GM12872 (cell line): ENCODE results near the gene POLR3B.

Experiments used
- CTCF ChIP-seq: IDR thresholded peaks from 3 replicates; pipeline ENCODE4 v1.5.1; 2011; ENCODE audit warnings: low read depth, mild to moderate bottlenecking, low read length, moderate library complexity; ENCODE audit not compliant: insufficient read depth

POLR3B gene

GRCh38 chr12:106455111-106455510 is 97.6 kb downstream of the POLR3B start:
- no peak for TF ChIP-seq CTCF

- TF ChIP-seq CTCF = no peak
Observed at GRCh38 chr12:106459124-106459523, 101.6 kb downstream of the POLR3B start.

GRCh38 chr12:106459534-106459933 is 102.0 kb downstream of the POLR3B start:
- no peak for TF ChIP-seq CTCF

GRCh38 chr12:106461730-106462129 is 104.2 kb downstream of the POLR3B start:
- no peak for TF ChIP-seq CTCF

DNA sequence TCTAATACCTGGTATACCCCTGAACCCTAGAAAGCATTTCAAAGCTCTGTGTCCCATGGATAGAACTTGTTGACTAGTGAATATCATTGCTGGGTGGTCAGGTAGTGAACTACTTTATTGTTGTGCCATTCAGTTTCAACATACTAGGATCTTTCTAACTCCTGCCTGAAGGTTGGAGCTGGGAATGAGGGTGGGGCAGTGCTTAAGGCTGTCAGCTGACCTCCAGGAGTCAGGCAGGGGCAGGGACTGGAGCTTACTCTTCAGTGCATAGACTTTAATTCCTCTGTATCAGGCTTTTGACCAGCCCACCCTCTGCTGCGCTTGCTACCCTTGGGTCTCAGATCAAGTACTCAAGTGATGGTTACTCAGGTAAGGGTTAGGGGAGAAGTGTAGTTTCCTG is 122.7 kb downstream of the POLR3B start:
- TF ChIP-seq CTCF = no peak

DNA sequence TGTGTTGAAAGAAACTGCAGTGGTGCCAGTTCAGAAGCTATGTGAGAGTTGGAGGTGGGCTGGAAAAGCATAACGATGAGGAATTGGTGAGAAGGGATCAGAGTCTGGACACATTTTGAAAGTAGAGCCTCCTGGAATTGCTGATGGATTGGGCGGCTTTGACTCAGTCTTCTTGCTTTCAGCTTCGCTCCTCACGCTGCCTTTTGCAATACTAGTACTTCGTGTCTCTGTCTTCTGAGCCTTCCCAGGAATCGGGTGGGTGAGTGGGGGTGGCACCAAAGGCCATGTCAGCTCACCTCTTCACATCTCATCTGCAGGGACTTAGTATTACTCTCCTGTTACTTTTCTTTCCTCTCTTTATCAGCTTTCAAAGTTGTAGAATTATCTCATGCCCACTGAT is 123.7 kb downstream of the POLR3B start:
- TF ChIP-seq CTCF = no peak

DNA sequence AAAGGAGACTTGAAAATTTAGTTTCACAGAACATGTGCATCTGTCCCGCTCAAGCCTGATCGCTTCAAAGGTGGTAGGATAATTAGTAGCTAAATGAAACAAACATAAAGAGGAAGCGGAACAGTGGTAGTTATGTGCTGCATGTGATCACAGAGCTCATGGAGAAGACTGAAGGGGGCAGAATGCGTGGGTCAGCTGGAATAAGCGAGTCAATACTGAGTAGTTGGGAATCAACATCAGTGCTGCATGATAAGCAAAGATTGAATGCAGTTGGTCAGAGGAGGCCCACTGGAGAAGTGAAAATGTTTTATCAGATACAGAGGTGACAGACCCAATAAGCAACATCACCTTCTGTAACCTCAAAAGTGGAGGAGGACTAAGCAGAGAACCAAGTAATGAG is 130.1 kb downstream of the POLR3B start:
- TF ChIP-seq CTCF = no peak

GRCh38 chr12:106488884-106489283 is 131.3 kb downstream of the POLR3B start:
- TF ChIP-seq CTCF = no peak
